HG03095 (cell line): ENCODE measurements around the gene RIMBP2.
"Not testable (repeated sequence)": the region's sequence is repeated elsewhere in the genome, so short reads cannot be mapped to it uniquely, and the experiment has no call there.

Experiments used
- ATAC-seq: cut with Tn5 transposase; IDR thresholded peaks from one replicate; pipeline ENCODE4 v1.9.1; 2021; ENCODE audit warnings: moderate library complexity; ENCODE audit not compliant: unreplicated experiment

Gene RIMBP2

GRCh38 chr12:130606231-130606630, 109.9 kb downstream of the RIMBP2 start:
- ATAC-seq: no peak

- ATAC-seq: no peak
Observed at GRCh38 chr12:130603396-130603965, 112.6 kb downstream of the RIMBP2 start.

- ATAC-seq: no peak
Observed at GRCh38 chr12:130602251-130602650, 113.8 kb downstream of the RIMBP2 start.

- no peak for ATAC-seq
Observed at GRCh38 chr12:130601327-130601726, 114.8 kb downstream of the RIMBP2 start.

- no peak for ATAC-seq
Observed at GRCh38 chr12:130596241-130596640, 119.9 kb downstream of the RIMBP2 start.

- ATAC-seq: no peak
Observed at GRCh38 chr12:130595566-130595965, 120.5 kb downstream of the RIMBP2 start.

GRCh38 chr12:130593056-130593455, 123.0 kb downstream of the RIMBP2 start:
- no peak for ATAC-seq

- ATAC-seq: no peak
Observed at GRCh38 chr12:130592641-130593040, 123.5 kb downstream of the RIMBP2 start.

- ATAC-seq: no peak
Observed at GRCh38 chr12:130591736-130592135, 124.4 kb downstream of the RIMBP2 start.

- no peak for ATAC-seq
Observed at GRCh38 chr12:130590685-130591084, 125.4 kb downstream of the RIMBP2 start.

- no peak for ATAC-seq
Observed at GRCh38 chr12:130589540-130590317, 126.4 kb downstream of the RIMBP2 start.

GRCh38 chr12:130588696-130589539, 127.2 kb downstream of the RIMBP2 start:
- ATAC-seq: no peak

- ATAC-seq: no peak
Observed at GRCh38 chr12:130587966-130588365, 128.1 kb downstream of the RIMBP2 start.

- ATAC-seq: not testable (repeated sequence)
Observed at GRCh38 chr12:130584475-130584874, 131.6 kb downstream of the RIMBP2 start.

- ATAC-seq: no peak
Observed at GRCh38 chr12:130583800-130584199, 132.3 kb downstream of the RIMBP2 start.

- ATAC-seq: no peak
Observed at GRCh38 chr12:130583317-130583716, 132.8 kb downstream of the RIMBP2 start.

- no peak for ATAC-seq
Observed at GRCh38 chr12:130582286-130582685, 133.8 kb downstream of the RIMBP2 start.

- no peak for ATAC-seq
Observed at GRCh38 chr12:130581782-130582181, 134.3 kb downstream of the RIMBP2 start.

GRCh38 chr12:130579231-130579630, 136.9 kb downstream of the RIMBP2 start:
- no peak for ATAC-seq

- ATAC-seq: no peak
Observed at GRCh38 chr12:130577351-130577750, 138.7 kb downstream of the RIMBP2 start.

- no peak for ATAC-seq
Observed at GRCh38 chr12:130576371-130576816, 139.7 kb downstream of the RIMBP2 start.

GRCh38 chr12:130574402-130574801, 141.7 kb downstream of the RIMBP2 start:
- ATAC-seq: no peak
